ENCODE measurements around the gene USP6.
"Not testable (repeated sequence)": the region's sequence is repeated elsewhere in the genome, so short reads cannot be mapped to it uniquely, and the experiment has no call there.

Gene USP6

GRCh38 chr17:5115673-5116651 lies at the start of gene USP6:
Gene USP6 (plus strand): TSS chr17:5116032. CDS start chr17:5130368, 14,336 bp downstream.
- no peak for FAIRE-seq

- no peak for FAIRE-seq
Observed at GRCh38 chr17:5068236-5068635, 47.6 kb upstream of the USP6 start.

- FAIRE-seq: no peak
Observed at GRCh38 chr17:5069724-5070123, 46.1 kb upstream of the USP6 start.

- not testable (repeated sequence) for FAIRE-seq
Observed at GRCh38 chr17:5075472-5075871, 40.4 kb upstream of the USP6 start.

- not testable (repeated sequence) for FAIRE-seq
Observed at GRCh38 chr17:5077275-5077674, 38.6 kb upstream of the USP6 start.

GRCh38 chr17:5077781-5078105 lies 38.1 kb upstream of the USP6 start:
- no peak for FAIRE-seq

- no peak for FAIRE-seq
Observed at GRCh38 chr17:5078106-5079028, 37.5 kb upstream of the USP6 start, which contains the start of gene ZFP3. Gene ZFP3 (plus strand): TSS chr17:5078467. CDS start chr17:5091505, 13,038 bp downstream.

- no peak for FAIRE-seq
Observed at GRCh38 chr17:5080591-5080990, 35.2 kb upstream of the USP6 start.

- no peak for FAIRE-seq
Observed at GRCh38 chr17:5092218-5093010, 23.4 kb upstream of the USP6 start.

- FAIRE-seq: no peak
Observed at GRCh38 chr17:5096731-5097100, 19.1 kb upstream of the USP6 start.

GRCh38 chr17:5097101-5097834 lies 18.6 kb upstream of the USP6 start:
- FAIRE-seq: no peak

- no peak for FAIRE-seq
Observed at GRCh38 chr17:5099271-5099670, 16.6 kb upstream of the USP6 start.

- no peak for FAIRE-seq
Observed at GRCh38 chr17:5100832-5101231, 15.0 kb upstream of the USP6 start.

- FAIRE-seq: no peak
Observed at GRCh38 chr17:5110816-5111215, 5.0 kb upstream of the USP6 start.

- peak; percentile 69 for FAIRE-seq
Observed at GRCh38 chr17:5111402-5112204, 4.2 kb upstream of the USP6 start, which contains the start of gene ZNF232. Gene ZNF232 (minus strand): TSS chr17:5111878. CDS start chr17:5111822, 56 bp downstream.

- FAIRE-seq: no peak
Observed at GRCh38 chr17:5118219-5118618, 2.4 kb downstream of the USP6 start.

GRCh38 chr17:5120036-5120435 lies 4.2 kb downstream of the USP6 start:
- FAIRE-seq: no peak

- not testable (repeated sequence) for FAIRE-seq
Observed at GRCh38 chr17:5120436-5121185, 4.8 kb downstream of the USP6 start.

GRCh38 chr17:5121186-5121841 lies 5.5 kb downstream of the USP6 start:
- no peak for FAIRE-seq

GRCh38 chr17:5122056-5122455 lies 6.2 kb downstream of the USP6 start:
- not testable (repeated sequence) for FAIRE-seq
